Measurements from ENCODE around the gene MRPL1. TPM values are rescaled to one million over a fixed set of nuclear protein-coding genes. Genes with fewer than 3 reads are reported as not detected.
"Not testable (repeated sequence)": the region's sequence is repeated elsewhere in the genome, so short reads cannot be mapped to it uniquely, and the experiment has no call there.

Gene MRPL1
- total RNA-seq, 1 donor from 2014 or later = 28.2 TPM

DNA sequence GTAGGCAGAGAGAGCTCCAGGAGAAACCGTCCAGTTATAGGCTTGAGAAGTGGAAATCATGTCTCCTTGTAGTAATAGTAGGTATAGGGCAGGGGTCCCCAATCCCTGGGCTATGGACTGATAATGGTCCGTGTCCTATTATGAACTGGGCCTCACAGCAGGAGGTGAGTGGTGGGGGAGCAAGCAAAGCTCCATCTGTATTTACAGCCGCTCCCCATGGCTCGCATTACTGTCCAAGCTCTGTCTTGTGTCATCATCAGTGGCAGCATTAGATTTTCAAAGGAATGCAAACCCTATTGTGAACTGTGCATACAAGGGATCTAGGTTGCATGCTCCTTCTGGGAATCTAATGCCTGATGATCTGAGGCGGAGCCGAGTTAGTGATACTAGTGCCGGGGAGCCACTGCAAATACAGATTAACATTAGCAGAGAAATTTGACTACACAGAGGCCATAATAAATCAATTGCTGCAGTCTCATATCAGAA, 67.6 kb downstream of the MRPL1 start:
- H3K36me3 Mint-ChIP-seq (ENCODE audit: low read depth, unreplicated experiment) = peaks cover 10% of the 10 kb centered on the region
- H3K9me3 Mint-ChIP-seq (ENCODE audit: unreplicated experiment) = no peaks in the 10 kb centered on the region
- TF ChIP-seq, protein P1, sequence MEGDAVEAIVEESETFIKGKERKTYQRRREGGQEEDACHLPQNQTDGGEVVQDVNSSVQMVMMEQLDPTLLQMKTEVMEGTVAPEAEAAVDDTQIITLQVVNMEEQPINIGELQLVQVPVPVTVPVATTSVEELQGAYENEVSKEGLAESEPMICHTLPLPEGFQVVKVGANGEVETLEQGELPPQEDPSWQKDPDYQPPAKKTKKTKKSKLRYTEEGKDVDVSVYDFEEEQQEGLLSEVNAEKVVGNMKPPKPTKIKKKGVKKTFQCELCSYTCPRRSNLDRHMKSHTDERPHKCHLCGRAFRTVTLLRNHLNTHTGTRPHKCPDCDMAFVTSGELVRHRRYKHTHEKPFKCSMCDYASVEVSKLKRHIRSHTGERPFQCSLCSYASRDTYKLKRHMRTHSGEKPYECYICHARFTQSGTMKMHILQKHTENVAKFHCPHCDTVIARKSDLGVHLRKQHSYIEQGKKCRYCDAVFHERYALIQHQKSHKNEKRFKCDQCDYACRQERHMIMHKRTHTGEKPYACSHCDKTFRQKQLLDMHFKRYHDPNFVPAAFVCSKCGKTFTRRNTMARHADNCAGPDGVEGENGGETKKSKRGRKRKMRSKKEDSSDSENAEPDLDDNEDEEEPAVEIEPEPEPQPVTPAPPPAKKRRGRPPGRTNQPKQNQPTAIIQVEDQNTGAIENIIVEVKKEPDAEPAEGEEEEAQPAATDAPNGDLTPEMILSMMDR (IDR thresholded peaks at IDR 0.05; ENCODE audit: unreplicated experiment) = no peak
- no peak overlapping the region for H3K4me3 Mint-ChIP-seq (ENCODE audit: unreplicated experiment)
- peaks cover 3% of the 10 kb centered on the region for H3K27me3 Mint-ChIP-seq (ENCODE audit: unreplicated experiment)
- DNase-seq (ENCODE audit: low spot score) = no peak
- peaks cover 10% of the 10 kb centered on the region for H3K4me1 Mint-ChIP-seq (ENCODE audit: unreplicated experiment)
- H3K27ac Mint-ChIP-seq (ENCODE audit: unreplicated experiment) = no peak overlapping the region

DNA sequence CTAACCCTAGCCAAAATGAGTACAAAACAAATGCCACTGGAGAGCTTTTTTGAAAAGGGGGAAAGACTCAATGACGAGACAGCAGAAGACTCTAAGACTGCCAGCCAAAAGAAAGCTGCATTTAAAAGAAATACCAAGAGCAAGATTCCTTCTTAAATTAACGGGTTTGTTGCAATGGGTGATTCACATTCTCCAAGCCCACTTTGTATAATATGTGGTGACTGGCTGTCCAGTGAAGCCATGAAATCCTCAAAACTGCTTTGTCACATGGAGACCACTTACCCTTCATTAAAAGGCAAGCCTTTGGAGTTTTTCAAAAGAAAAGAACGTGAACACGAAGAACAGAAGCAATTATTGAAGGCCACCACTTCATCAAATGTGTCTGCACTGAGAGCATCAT, 68.2 kb downstream of the MRPL1 start:
- Mint-ChIP-seq H3K9me3 (ENCODE audit: unreplicated experiment) (no peaks in the 10 kb centered on the region), H3K36me3 (ENCODE audit: low read depth, unreplicated experiment) (peaks cover 9% of the 10 kb centered on the region), H3K4me1 (ENCODE audit: unreplicated experiment) (peaks cover 10% of the 10 kb centered on the region), H3K4me3 (ENCODE audit: unreplicated experiment) (no peak overlapping the region), H3K27me3 (ENCODE audit: unreplicated experiment) (peaks cover 3% of the 10 kb centered on the region), H3K27ac (ENCODE audit: unreplicated experiment) (no peak overlapping the region)
- TF ChIP-seq, protein P1 (IDR thresholded peaks at IDR 0.05; ENCODE audit: unreplicated experiment) = no peak
- no peak for DNase-seq (ENCODE audit: low spot score)

DNA sequence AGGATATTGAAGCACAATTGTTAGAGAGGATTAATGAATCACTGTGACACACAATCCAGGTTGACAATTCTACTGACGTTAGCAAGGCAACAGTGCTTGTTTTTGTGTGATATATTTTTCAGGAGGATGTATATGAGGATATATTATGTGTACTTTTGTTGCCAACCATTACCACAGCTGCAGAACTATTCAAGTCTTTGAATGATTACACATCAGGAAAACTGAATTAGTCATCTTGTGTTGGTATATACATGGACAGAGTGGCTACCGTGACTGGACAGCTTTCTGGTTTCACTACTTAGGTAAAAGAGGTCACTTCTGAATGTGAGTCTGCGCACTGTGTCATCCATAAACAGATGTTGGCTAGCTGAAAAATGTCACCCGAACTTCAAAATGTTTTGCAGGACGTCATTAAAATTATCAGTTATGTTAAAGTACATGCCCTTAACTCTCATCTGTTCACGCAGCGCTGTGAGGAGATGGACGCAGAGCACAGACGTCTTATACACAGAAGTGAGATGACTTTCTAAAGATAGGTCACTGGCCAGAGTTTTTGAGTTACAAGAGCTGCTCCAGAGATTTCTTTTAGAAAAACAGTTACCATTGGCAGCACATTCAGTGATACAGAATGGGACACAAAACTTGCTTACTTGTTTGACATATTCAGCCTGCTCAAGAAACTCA, 69.0 kb downstream of the MRPL1 start:
- Mint-ChIP-seq H3K4me3 (ENCODE audit: unreplicated experiment) (no peak overlapping the region), H3K9me3 (ENCODE audit: unreplicated experiment) (no peaks in the 10 kb centered on the region), H3K27me3 (ENCODE audit: unreplicated experiment) (peaks cover 3% of the 10 kb centered on the region), H3K27ac (ENCODE audit: unreplicated experiment) (no peak overlapping the region), H3K4me1 (ENCODE audit: unreplicated experiment) (peaks cover 10% of the 10 kb centered on the region), H3K36me3 (ENCODE audit: low read depth, unreplicated experiment) (peaks cover 5% of the 10 kb centered on the region)
- DNase-seq (ENCODE audit: low spot score) = no peak
- TF ChIP-seq, protein P1 (IDR thresholded peaks at IDR 0.05; ENCODE audit: unreplicated experiment) = no peak

DNA sequence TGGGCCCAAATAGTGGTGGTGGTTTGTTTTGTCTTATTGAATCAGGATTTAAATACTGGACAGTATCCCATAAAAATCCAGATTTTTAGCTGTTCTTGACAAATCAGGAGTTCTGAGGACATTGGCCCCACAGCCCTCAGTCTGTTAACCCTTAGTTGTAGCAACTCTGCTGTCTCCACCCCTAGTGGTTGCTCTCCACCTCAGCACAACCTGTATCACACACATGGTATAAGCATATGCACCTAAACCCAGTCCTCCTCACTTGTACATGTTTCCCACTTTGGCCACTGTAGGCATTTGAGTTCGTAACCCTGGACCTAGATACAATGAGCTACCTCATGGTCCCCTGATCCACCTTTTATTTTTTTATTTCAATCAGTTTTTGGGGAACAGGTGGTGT, 75.9 kb downstream of the MRPL1 start:
- H3K36me3 Mint-ChIP-seq (ENCODE audit: low read depth, unreplicated experiment) = peaks cover 17% of the 10 kb centered on the region
- no peak overlapping the region for H3K4me3 Mint-ChIP-seq (ENCODE audit: unreplicated experiment)

DNA sequence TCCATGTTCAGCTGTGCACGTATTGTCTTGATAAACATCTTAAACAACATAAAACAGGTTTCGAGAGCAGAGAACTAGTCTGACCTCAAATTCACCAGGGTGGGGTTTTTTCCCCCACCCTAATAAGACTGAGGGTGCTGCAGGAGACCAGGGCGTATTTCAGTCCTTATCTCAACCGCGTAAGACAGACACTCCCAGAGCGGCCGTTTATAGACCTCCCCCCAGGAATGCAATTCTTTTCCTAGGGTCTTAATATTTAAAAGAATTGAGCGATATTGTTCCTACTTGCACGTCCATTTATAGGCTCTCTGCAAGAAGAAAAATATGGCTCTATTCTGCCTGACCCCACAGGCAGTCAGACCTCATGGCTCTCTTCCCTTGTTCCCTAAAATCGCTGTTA, 83.3 kb downstream of the MRPL1 start:
- not testable (repeated sequence) for H3K27ac Mint-ChIP-seq (ENCODE audit: unreplicated experiment); H3K27me3 Mint-ChIP-seq (ENCODE audit: unreplicated experiment); DNase-seq (ENCODE audit: low spot score); H3K9me3 Mint-ChIP-seq (ENCODE audit: unreplicated experiment); H3K4me1 Mint-ChIP-seq (ENCODE audit: unreplicated experiment); H3K4me3 Mint-ChIP-seq (ENCODE audit: unreplicated experiment)
- H3K36me3 Mint-ChIP-seq (ENCODE audit: low read depth, unreplicated experiment) = peaks cover 20% of the 10 kb centered on the region

More for the DNA sequence above, 75.9 kb downstream of the MRPL1 start:
- Mint-ChIP-seq H3K27ac (ENCODE audit: unreplicated experiment) (no peak overlapping the region), H3K4me1 (ENCODE audit: unreplicated experiment) (no peaks in the 10 kb centered on the region), H3K27me3 (ENCODE audit: unreplicated experiment) (no peaks in the 10 kb centered on the region), H3K9me3 (ENCODE audit: unreplicated experiment) (no peaks in the 10 kb centered on the region)
- no peak for DNase-seq (ENCODE audit: low spot score)
- TF ChIP-seq, protein P1 (IDR thresholded peaks at IDR 0.05; ENCODE audit: unreplicated experiment) = no peak
